Measurements from ENCODE around the gene SLC39A11.

DNA sequence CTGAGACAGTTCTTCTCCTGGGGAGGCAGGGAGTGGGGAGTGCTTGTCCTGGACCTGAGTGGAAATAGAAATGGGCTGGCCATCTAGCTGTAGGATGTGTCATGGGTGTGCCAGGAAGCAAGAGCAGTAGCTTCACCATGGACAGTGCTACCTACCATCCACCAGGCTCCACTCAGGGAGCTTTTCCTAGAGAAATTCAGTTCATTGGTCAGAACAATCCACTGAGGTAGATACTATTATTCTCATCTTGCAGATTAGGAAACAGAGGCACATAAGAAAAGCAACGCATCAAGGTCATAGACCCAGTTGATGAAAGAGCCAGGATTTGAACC lies 372.0 kb downstream of the SLC39A11 start:
- TF ChIP-seq, protein P1, sequence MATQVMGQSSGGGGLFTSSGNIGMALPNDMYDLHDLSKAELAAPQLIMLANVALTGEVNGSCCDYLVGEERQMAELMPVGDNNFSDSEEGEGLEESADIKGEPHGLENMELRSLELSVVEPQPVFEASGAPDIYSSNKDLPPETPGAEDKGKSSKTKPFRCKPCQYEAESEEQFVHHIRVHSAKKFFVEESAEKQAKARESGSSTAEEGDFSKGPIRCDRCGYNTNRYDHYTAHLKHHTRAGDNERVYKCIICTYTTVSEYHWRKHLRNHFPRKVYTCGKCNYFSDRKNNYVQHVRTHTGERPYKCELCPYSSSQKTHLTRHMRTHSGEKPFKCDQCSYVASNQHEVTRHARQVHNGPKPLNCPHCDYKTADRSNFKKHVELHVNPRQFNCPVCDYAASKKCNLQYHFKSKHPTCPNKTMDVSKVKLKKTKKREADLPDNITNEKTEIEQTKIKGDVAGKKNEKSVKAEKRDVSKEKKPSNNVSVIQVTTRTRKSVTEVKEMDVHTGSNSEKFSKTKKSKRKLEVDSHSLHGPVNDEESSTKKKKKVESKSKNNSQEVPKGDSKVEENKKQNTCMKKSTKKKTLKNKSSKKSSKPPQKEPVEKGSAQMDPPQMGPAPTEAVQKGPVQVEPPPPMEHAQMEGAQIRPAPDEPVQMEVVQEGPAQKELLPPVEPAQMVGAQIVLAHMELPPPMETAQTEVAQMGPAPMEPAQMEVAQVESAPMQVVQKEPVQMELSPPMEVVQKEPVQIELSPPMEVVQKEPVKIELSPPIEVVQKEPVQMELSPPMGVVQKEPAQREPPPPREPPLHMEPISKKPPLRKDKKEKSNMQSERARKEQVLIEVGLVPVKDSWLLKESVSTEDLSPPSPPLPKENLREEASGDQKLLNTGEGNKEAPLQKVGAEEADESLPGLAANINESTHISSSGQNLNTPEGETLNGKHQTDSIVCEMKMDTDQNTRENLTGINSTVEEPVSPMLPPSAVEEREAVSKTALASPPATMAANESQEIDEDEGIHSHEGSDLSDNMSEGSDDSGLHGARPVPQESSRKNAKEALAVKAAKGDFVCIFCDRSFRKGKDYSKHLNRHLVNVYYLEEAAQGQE (IDR thresholded peaks at IDR 0.05; ENCODE audit: insufficient read depth in 1 of 2, low read depth in 2 of 2, low read length in 1 of 2): peak; percentile 68 to 71; a peak in 3 of 4 replicates
- TF ChIP-seq CTCF (IDR thresholded peaks at IDR 0.05) (no peak), POLR2AphosphoS5 (IDR thresholded peaks at IDR 0.05; ENCODE audit: low read depth, low read length) (no peak), TCF7L2 (IDR thresholded peaks at IDR 0.05; ENCODE audit: low read depth, low read length) (no peak)

Data from Panc1 (cell line).